HEK293 (cell line): ENCODE measurements around the gene CXCL16.

Source experiments
- GLIS1 ChIP-seq: fragments of 450-650 bp; formaldehyde crosslinking; IDR thresholded peaks from 2 replicates; pipeline ENCODE4 v1.5.1; 2016; ENCODE audit warnings: missing biosample characterization, missing genetic modification characterization
- KLF7 ChIP-seq: fragments of 450-650 bp; formaldehyde crosslinking; IDR thresholded peaks from 2 replicates; pipeline ENCODE4 v1.5.1; 2016; ENCODE audit warnings: missing biosample characterization, missing genetic modification characterization, borderline replicate concordance
- SALL2 ChIP-seq: fragments of 450-650 bp; formaldehyde crosslinking; IDR thresholded peaks from 2 replicates; pipeline ENCODE4 v1.5.0; 2017; ENCODE audit warnings: missing biosample characterization, mild to moderate bottlenecking, missing genetic modification characterization, borderline replicate concordance
- ZNF114 ChIP-seq: fragments of 450-650 bp; formaldehyde crosslinking; IDR thresholded peaks from 2 replicates; pipeline ENCODE4 v1.5.0; 2017; ENCODE audit warnings: missing biosample characterization, missing genetic modification characterization
- ZNF174 ChIP-seq: fragments of 450-650 bp; formaldehyde crosslinking; IDR thresholded peaks from 2 replicates; pipeline ENCODE4 v1.5.0; 2017; ENCODE audit warnings: missing biosample characterization, mild to moderate bottlenecking, missing genetic modification characterization
- ZNF239 ChIP-seq: fragments of 450-650 bp; formaldehyde crosslinking; IDR thresholded peaks from 2 replicates; pipeline ENCODE4 v1.5.1; 2016; ENCODE audit warnings: missing biosample characterization, missing genetic modification characterization
- ZNF24 ChIP-seq: fragments of 450-650 bp; formaldehyde crosslinking; IDR thresholded peaks from 2 replicates; pipeline ENCODE4 v1.5.1; 2016; ENCODE audit warnings: missing biosample characterization, missing genetic modification characterization
- ZNF391 ChIP-seq: fragments of 450-650 bp; formaldehyde crosslinking; IDR thresholded peaks from 2 replicates; pipeline ENCODE4 v1.5.1; 2016; ENCODE audit warnings: low read depth, missing biosample characterization, missing genetic modification characterization, borderline replicate concordance
- ZNF416 ChIP-seq: fragments of 450-650 bp; formaldehyde crosslinking; IDR thresholded peaks from 2 replicates; pipeline ENCODE4 v1.5.1; 2016; ENCODE audit warnings: missing biosample characterization, missing genetic modification characterization
- ZNF555 ChIP-seq: fragments of 450-650 bp; formaldehyde crosslinking; conservative IDR thresholded peaks from 2 replicates; pipeline ENCODE4 v1.5.1; 2017; ENCODE audit warnings: missing biosample characterization, mild to moderate bottlenecking, missing genetic modification characterization, inconsistent platforms
- ZNF623 ChIP-seq: fragments of 450-650 bp; formaldehyde crosslinking; IDR thresholded peaks from 2 replicates; pipeline ENCODE4 v1.5.1; 2016; ENCODE audit warnings: missing biosample characterization, missing genetic modification characterization
- ZNF624 ChIP-seq: fragments of 450-650 bp; formaldehyde crosslinking; IDR thresholded peaks from 2 replicates; pipeline ENCODE4 v1.5.1; 2017; ENCODE audit warnings: missing biosample characterization, missing genetic modification characterization
- ZNF701 ChIP-seq: fragments of 450-650 bp; formaldehyde crosslinking; IDR thresholded peaks from 2 replicates; pipeline ENCODE4 v1.5.1; 2016; ENCODE audit warnings: missing biosample characterization, missing genetic modification characterization
- ZNF747 ChIP-seq: fragments of 450-650 bp; formaldehyde crosslinking; IDR thresholded peaks from 2 replicates; pipeline ENCODE4 v1.5.1; 2016; ENCODE audit warnings: missing biosample characterization, missing genetic modification characterization
- ZSCAN23 ChIP-seq: fragments of 450-650 bp; formaldehyde crosslinking; IDR thresholded peaks from 2 replicates; pipeline ENCODE4 v1.5.1; 2016; ENCODE audit warnings: missing biosample characterization, missing genetic modification characterization
- TF ChIP-seq, protein P1 (sequence below): fragments of 450-650 bp; formaldehyde crosslinking; IDR thresholded peaks from 2 replicates; pipeline ENCODE4 v1.5.0; 2017; ENCODE audit warnings: missing biosample characterization, missing genetic modification characterization, borderline replicate concordance
- TF ChIP-seq, protein P2 (sequence below): fragments of 450-650 bp; formaldehyde crosslinking; IDR thresholded peaks from 2 replicates; pipeline ENCODE4 v1.5.1; 2017; ENCODE audit warnings: missing biosample characterization, mild to moderate bottlenecking, missing genetic modification characterization, moderate library complexity
- TF ChIP-seq, protein P3 (sequence below): fragments of 450-650 bp; formaldehyde crosslinking; IDR thresholded peaks from 2 replicates; pipeline ENCODE4 v1.5.1; 2017; ENCODE audit warnings: missing biosample characterization, missing genetic modification characterization
- TF ChIP-seq, protein P4 (sequence below): fragments of 450-650 bp; formaldehyde crosslinking; conservative IDR thresholded peaks from 2 replicates; pipeline ENCODE4 v1.5.1; 2016; ENCODE audit warnings: low read depth, missing biosample characterization, missing genetic modification characterization
- TF ChIP-seq, protein P5 (sequence below): fragments of 450-650 bp; formaldehyde crosslinking; IDR thresholded peaks from 2 replicates; pipeline ENCODE4 v1.5.1; 2016; ENCODE audit warnings: missing biosample characterization, missing genetic modification characterization, low read depth
- TF ChIP-seq, protein P6 (sequence below): fragments of 450-650 bp; formaldehyde crosslinking; IDR thresholded peaks from 2 replicates; pipeline ENCODE4 v1.5.1; 2017; ENCODE audit warnings: missing biosample characterization, missing genetic modification characterization
- TF ChIP-seq, protein P7 (sequence below): fragments of 450-650 bp; formaldehyde crosslinking; IDR thresholded peaks from 2 replicates; pipeline ENCODE4 v1.5.1; 2016; ENCODE audit warnings: missing biosample characterization, missing genetic modification characterization
- TF ChIP-seq, protein P8 (sequence below): fragments of 450-650 bp; formaldehyde crosslinking; IDR thresholded peaks from 2 replicates; pipeline ENCODE4 v1.5.1; 2016; ENCODE audit warnings: missing biosample characterization, missing genetic modification characterization

The CXCL16 gene

DNA sequence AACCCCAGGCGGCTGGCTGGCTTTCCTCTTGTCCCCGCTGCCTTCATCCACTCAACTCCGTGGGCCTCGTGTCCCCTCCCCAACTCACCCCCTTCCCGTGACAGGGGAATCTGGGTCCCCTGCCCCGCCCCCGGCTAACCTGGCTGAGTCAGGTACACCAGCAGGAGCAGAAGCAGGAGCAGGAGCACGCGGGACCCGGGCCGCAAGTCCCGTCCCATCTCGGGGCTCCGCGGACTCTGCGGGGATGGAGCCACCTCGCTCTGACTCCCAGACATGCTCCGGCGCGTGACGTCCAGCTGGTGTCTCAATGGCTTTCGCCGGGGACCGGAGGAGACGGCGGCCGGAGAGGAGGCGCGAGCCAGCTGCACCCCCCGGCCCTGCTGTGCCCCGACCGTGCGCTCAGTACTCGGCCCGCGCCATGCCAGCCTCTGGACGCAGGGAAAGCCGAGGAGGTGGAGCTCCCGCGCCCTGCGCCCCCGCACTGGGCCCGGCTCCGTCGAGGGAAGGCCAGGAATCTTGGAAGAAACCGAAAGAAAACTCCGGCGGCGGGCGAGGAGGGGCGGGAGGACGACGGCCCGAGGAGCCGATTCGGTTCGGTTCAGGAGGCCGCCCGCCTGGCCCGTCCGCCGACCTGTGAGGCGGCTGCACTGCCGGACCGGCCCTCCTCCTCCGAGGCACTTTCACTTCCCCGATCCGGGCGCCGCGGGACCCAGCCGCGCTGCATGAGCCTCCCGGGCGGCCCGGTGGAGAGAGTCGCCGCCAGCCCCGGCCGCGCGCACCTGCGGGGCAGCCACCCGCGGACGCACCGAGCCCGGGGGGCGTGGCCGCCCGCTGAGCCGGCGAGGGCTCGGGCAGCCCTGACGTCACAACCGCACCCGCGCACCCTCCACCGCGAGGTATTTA is at the start of gene CXCL16, which contains the start of gene ZMYND15 (continued):
- TF ChIP-seq ZSCAN23 (tag by site-specific recombination) (no peak), ZNF416 (tag by site-specific recombination) (no peak), ZNF114 (tag by site-specific recombination) (no peak), SALL2 (tag by site-specific recombination) (no peak), ZNF623 (no peak), ZNF701 (no peak), ZNF24 (tag by site-specific recombination) (no peak), ZNF555 (tag by site-specific recombination) (no peak), ZNF747 (no peak), ZNF624 (tag by site-specific recombination) (no peak), KLF7 (tag by site-specific recombination) (no peak), GLIS1 (no peak; the same call in 1 of the 2 replicates), ZNF174 (tag by site-specific recombination) (no peak), ZNF391 (tag by site-specific recombination) (no peak), ZNF239 (tag by site-specific recombination) (no peak)
- TF ChIP-seq, protein P1, sequence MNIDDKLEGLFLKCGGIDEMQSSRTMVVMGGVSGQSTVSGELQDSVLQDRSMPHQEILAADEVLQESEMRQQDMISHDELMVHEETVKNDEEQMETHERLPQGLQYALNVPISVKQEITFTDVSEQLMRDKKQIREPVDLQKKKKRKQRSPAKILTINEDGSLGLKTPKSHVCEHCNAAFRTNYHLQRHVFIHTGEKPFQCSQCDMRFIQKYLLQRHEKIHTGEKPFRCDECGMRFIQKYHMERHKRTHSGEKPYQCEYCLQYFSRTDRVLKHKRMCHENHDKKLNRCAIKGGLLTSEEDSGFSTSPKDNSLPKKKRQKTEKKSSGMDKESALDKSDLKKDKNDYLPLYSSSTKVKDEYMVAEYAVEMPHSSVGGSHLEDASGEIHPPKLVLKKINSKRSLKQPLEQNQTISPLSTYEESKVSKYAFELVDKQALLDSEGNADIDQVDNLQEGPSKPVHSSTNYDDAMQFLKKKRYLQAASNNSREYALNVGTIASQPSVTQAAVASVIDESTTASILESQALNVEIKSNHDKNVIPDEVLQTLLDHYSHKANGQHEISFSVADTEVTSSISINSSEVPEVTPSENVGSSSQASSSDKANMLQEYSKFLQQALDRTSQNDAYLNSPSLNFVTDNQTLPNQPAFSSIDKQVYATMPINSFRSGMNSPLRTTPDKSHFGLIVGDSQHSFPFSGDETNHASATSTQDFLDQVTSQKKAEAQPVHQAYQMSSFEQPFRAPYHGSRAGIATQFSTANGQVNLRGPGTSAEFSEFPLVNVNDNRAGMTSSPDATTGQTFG = no peak
- TF ChIP-seq, protein P2, sequence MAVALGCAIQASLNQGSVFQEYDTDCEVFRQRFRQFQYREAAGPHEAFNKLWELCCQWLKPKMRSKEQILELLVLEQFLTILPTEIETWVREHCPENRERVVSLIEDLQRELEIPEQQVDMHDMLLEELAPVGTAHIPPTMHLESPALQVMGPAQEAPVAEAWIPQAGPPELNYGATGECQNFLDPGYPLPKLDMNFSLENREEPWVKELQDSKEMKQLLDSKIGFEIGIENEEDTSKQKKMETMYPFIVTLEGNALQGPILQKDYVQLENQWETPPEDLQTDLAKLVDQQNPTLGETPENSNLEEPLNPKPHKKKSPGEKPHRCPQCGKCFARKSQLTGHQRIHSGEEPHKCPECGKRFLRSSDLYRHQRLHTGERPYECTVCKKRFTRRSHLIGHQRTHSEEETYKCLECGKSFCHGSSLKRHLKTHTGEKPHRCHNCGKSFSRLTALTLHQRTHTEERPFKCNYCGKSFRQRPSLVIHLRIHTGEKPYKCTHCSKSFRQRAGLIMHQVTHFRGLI = no peak
- TF ChIP-seq, protein P3, sequence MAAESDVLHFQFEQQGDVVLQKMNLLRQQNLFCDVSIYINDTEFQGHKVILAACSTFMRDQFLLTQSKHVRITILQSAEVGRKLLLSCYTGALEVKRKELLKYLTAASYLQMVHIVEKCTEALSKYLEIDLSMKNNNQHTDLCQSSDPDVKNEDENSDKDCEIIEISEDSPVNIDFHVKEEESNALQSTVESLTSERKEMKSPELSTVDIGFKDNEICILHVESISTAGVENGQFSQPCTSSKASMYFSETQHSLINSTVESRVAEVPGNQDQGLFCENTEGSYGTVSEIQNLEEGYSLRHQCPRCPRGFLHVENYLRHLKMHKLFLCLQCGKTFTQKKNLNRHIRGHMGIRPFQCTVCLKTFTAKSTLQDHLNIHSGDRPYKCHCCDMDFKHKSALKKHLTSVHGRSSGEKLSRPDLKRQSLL (tag by site-specific recombination) = peak; percentile 76; the same call in 1 of the 2 replicates
- TF ChIP-seq, protein P4, sequence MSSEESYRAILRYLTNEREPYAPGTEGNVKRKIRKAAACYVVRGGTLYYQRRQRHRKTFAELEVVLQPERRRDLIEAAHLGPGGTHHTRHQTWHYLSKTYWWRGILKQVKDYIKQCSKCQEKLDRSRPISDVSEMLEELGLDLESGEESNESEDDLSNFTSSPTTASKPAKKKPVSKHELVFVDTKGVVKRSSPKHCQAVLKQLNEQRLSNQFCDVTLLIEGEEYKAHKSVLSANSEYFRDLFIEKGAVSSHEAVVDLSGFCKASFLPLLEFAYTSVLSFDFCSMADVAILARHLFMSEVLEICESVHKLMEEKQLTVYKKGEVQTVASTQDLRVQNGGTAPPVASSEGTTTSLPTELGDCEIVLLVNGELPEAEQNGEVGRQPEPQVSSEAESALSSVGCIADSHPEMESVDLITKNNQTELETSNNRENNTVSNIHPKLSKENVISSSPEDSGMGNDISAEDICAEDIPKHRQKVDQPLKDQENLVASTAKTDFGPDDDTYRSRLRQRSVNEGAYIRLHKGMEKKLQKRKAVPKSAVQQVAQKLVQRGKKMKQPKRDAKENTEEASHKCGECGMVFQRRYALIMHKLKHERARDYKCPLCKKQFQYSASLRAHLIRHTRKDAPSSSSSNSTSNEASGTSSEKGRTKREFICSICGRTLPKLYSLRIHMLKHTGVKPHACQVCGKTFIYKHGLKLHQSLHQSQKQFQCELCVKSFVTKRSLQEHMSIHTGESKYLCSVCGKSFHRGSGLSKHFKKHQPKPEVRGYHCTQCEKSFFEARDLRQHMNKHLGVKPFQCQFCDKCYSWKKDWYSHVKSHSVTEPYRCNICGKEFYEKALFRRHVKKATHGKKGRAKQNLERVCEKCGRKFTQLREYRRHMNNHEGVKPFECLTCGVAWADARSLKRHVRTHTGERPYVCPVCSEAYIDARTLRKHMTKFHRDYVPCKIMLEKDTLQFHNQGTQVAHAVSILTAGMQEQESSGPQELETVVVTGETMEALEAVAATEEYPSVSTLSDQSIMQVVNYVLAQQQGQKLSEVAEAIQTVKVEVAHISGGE (tag by site-specific recombination) = no peak; the same call in 1 of the 2 replicates
- TF ChIP-seq, protein P5, sequence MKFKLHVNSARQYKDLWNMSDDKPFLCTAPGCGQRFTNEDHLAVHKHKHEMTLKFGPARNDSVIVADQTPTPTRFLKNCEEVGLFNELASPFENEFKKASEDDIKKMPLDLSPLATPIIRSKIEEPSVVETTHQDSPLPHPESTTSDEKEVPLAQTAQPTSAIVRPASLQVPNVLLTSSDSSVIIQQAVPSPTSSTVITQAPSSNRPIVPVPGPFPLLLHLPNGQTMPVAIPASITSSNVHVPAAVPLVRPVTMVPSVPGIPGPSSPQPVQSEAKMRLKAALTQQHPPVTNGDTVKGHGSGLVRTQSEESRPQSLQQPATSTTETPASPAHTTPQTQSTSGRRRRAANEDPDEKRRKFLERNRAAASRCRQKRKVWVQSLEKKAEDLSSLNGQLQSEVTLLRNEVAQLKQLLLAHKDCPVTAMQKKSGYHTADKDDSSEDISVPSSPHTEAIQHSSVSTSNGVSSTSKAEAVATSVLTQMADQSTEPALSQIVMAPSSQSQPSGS (tag by site-specific recombination) = no peak
- TF ChIP-seq, protein P6, sequence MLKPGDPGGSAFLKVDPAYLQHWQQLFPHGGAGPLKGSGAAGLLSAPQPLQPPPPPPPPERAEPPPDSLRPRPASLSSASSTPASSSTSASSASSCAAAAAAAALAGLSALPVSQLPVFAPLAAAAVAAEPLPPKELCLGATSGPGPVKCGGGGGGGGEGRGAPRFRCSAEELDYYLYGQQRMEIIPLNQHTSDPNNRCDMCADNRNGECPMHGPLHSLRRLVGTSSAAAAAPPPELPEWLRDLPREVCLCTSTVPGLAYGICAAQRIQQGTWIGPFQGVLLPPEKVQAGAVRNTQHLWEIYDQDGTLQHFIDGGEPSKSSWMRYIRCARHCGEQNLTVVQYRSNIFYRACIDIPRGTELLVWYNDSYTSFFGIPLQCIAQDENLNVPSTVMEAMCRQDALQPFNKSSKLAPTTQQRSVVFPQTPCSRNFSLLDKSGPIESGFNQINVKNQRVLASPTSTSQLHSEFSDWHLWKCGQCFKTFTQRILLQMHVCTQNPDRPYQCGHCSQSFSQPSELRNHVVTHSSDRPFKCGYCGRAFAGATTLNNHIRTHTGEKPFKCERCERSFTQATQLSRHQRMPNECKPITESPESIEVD (tag by site-specific recombination) = no peak
- TF ChIP-seq, protein P7, sequence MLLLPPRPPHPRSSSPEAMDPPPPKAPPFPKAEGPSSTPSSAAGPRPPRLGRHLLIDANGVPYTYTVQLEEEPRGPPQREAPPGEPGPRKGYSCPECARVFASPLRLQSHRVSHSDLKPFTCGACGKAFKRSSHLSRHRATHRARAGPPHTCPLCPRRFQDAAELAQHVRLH = no peak
- TF ChIP-seq, protein P8, sequence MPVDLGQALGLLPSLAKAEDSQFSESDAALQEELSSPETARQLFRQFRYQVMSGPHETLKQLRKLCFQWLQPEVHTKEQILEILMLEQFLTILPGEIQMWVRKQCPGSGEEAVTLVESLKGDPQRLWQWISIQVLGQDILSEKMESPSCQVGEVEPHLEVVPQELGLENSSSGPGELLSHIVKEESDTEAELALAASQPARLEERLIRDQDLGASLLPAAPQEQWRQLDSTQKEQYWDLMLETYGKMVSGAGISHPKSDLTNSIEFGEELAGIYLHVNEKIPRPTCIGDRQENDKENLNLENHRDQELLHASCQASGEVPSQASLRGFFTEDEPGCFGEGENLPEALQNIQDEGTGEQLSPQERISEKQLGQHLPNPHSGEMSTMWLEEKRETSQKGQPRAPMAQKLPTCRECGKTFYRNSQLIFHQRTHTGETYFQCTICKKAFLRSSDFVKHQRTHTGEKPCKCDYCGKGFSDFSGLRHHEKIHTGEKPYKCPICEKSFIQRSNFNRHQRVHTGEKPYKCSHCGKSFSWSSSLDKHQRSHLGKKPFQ (tag by site-specific recombination) = no peak
